Calu3 (cell line): Measurements from ENCODE around the gene MUCL3. TPM values are rescaled to one million over a fixed set of nuclear protein-coding genes. Genes with fewer than 3 reads are reported as not detected.

Source experiments
- BruUV-seq: library from RNA; stranded (reverse); fragments of 400-500 nt; replicated peaks from 2 replicates; lab custom pipeline; 2021; lab: Mats Ljungman, UMichigan
- CTCF ChIA-PET: fragments of 300-600 bp; sonication (Branson Sonifier 250); formaldehyde crosslinking; loops from one replicate; lab custom pipeline; 2022; ENCODE audit warnings: antibody characterized with exemption; lab: Charles Lee
- DNase-seq: peaks from one replicate; pipeline ENCODE4 v3.0.0; 2022
- H3K27ac Mint-ChIP-seq: one replicate; pipeline ENCODE4 v1.8.0; 2022; ENCODE audit warnings: mixed read lengths; ENCODE audit not compliant: unreplicated experiment
- H3K27me3 Mint-ChIP-seq: one replicate; pipeline ENCODE4 v1.8.0; 2022; ENCODE audit warnings: mixed read lengths; ENCODE audit not compliant: unreplicated experiment
- H3K36me3 Mint-ChIP-seq: one replicate; pipeline ENCODE4 v1.8.0; 2022; ENCODE audit warnings: mild to moderate bottlenecking, moderate library complexity, mixed read lengths; ENCODE audit not compliant: insufficient read depth, unreplicated experiment
- H3K4me1 Mint-ChIP-seq: one replicate; pipeline ENCODE4 v1.8.0; 2022; ENCODE audit warnings: mild to moderate bottlenecking, low read depth, mixed read lengths; ENCODE audit not compliant: unreplicated experiment
- H3K4me3 Mint-ChIP-seq: one replicate; pipeline ENCODE4 v1.8.0; 2022; ENCODE audit warnings: mild to moderate bottlenecking, low read depth, moderate library complexity, mixed read lengths; ENCODE audit not compliant: unreplicated experiment
- H3K9me3 Mint-ChIP-seq: one replicate; pipeline ENCODE4 v1.8.0; 2022; ENCODE audit warnings: low read depth, mixed read lengths; ENCODE audit not compliant: unreplicated experiment
- intact Hi-C: fragments of 100-400 bp; cut with micrococcal nuclease; formaldehyde crosslinking; loops from one replicate; pipeline ENCODE4 v1.10.0; 2022; ENCODE audit not compliant: unreplicated experiment
- total RNA-seq: library from RNA; stranded (reverse); gene quantifications from 2 replicates; pipeline ENCODE4 v1.2.3, GENCODE V29; 2022
- TF ChIP-seq, protein P1 (sequence below): fragments of 200-600 bp; IDR thresholded peaks from one replicate; pipeline ENCODE4 v1.8.0; 2022; ENCODE audit warnings: antibody characterized with exemption; ENCODE audit not compliant: unreplicated experiment

MUCL3 gene
- total RNA-seq, 1 experiment from 2014 or later, result 0.07 TPM

DNA sequence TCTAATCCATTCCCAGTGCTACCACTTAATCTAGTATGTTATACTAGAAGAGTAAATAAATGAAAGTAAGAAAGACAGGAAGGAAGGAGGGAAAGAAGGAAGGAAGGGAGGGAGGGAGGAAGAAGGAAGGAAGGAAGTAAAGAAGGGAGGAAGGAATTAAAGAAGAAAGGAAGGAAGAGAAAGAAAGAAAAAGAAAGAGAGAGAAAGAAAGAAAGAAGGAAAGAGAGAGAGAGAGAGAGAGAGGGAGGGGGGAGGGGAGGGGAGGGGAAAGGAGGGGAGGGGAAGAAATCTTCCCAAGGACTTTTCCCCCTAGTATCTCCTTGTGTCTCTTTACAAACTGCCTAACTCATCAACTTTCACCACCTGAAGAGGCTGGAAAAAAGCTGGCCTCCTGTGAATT lies 21.9 kb downstream of the MUCL3 start:
- intact Hi-C loops, result loop anchor here (5.0 kb wide), 1 partner anchor 45 kb away; no protein-coding TSS in a partner anchor
- peaks cover 28% of the 10 kb centered on the region for H3K4me1 Mint-ChIP-seq
- CTCF ChIA-PET, result interaction anchor here (1.1 to 1.4 kb wide), 2 partner anchors 14 to 19 kb away, joined by 3 to 5 read pairs; no protein-coding TSS in a partner anchor
- no peak overlapping the region for H3K27ac Mint-ChIP-seq
- no peaks in the 10 kb centered on the region for H3K36me3 Mint-ChIP-seq
- no peak for DNase-seq
- TF ChIP-seq, protein P1, sequence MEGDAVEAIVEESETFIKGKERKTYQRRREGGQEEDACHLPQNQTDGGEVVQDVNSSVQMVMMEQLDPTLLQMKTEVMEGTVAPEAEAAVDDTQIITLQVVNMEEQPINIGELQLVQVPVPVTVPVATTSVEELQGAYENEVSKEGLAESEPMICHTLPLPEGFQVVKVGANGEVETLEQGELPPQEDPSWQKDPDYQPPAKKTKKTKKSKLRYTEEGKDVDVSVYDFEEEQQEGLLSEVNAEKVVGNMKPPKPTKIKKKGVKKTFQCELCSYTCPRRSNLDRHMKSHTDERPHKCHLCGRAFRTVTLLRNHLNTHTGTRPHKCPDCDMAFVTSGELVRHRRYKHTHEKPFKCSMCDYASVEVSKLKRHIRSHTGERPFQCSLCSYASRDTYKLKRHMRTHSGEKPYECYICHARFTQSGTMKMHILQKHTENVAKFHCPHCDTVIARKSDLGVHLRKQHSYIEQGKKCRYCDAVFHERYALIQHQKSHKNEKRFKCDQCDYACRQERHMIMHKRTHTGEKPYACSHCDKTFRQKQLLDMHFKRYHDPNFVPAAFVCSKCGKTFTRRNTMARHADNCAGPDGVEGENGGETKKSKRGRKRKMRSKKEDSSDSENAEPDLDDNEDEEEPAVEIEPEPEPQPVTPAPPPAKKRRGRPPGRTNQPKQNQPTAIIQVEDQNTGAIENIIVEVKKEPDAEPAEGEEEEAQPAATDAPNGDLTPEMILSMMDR, result no peak
- peaks cover 31% of the 10 kb centered on the region for H3K27me3 Mint-ChIP-seq
- no TSS peak for BruUV-seq
- H3K4me3 Mint-ChIP-seq, result no peak overlapping the region
- H3K9me3 Mint-ChIP-seq, result peaks cover 2% of the 10 kb centered on the region

DNA sequence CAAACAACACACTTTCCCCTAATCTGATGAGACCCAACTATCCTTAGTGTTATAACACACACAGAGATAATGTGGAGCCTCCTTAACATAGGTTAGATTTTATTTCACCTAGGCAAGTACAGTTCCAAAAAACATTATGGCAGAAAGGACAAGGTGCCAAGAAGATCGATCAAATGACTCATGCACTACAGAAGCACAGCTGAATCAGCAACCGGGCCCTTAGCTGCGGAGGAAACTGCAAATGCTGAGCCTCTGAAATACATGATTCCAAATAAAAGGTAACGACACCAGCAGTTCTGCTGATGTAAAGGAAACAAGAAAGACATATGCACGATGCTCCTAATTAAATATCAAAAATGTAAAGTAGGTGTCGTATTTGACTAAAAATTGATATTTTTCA lies 22.9 kb downstream of the MUCL3 start:
- peaks cover 22% of the 10 kb centered on the region for H3K27me3 Mint-ChIP-seq
- intact Hi-C loops, result loop anchor here (5.0 kb wide), 1 partner anchor 46 kb away; no protein-coding TSS in a partner anchor
- BruUV-seq, result no TSS peak
- CTCF ChIA-PET, result interaction anchor here (0.5 to 1.5 kb wide), 8 partner anchors 11 to 702 kb away, joined by 3 to 5 read pairs (median 3); partner anchors contain the start of genes CCHCR1 and TCF19
- no peak overlapping the region for H3K27ac Mint-ChIP-seq
- H3K4me3 Mint-ChIP-seq, result no peak overlapping the region
- no peaks in the 10 kb centered on the region for H3K36me3 Mint-ChIP-seq
- H3K4me1 Mint-ChIP-seq, result peaks cover 28% of the 10 kb centered on the region
- H3K9me3 Mint-ChIP-seq, result peaks cover 2% of the 10 kb centered on the region
- DNase-seq, result peak; percentile 71
- TF ChIP-seq, protein P1, result no peak

DNA sequence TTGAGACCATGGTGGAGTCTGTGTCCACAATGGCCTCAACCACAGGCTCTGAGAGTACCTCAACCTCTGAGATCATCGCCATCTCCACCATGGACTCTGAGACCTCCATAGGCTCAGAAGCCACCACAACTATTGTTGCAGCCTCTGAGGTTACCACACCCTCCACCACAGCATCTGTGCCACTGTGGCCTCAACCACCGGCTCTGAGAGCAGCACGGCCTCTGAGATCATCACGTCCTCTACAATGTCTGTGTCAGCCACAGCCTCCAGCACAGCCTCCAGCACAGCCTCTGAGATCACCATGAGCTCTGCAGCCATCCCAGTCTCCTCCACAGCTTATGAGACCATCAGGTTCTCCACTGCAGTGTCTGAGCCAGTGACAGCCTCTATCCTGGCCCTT lies 23.3 kb downstream of the MUCL3 start:
- no TSS peak for BruUV-seq
- DNase-seq, result no peak
- H3K27me3 Mint-ChIP-seq, result peaks cover 20% of the 10 kb centered on the region
- CTCF ChIA-PET, result interaction anchor here (0.5 to 1.5 kb wide), 8 partner anchors 10 to 701 kb away, joined by 3 to 5 read pairs (median 3); partner anchors contain the start of genes CCHCR1 and TCF19
- no peaks in the 10 kb centered on the region for H3K36me3 Mint-ChIP-seq
- TF ChIP-seq, protein P1, result no peak
- intact Hi-C loops, result loop anchor here (5.0 kb wide), 1 partner anchor 47 kb away; no protein-coding TSS in a partner anchor
- no peak overlapping the region for H3K27ac Mint-ChIP-seq
- H3K4me3 Mint-ChIP-seq, result no peak overlapping the region
- peaks cover 28% of the 10 kb centered on the region for H3K4me1 Mint-ChIP-seq
- H3K9me3 Mint-ChIP-seq, result peaks cover 2% of the 10 kb centered on the region

DNA sequence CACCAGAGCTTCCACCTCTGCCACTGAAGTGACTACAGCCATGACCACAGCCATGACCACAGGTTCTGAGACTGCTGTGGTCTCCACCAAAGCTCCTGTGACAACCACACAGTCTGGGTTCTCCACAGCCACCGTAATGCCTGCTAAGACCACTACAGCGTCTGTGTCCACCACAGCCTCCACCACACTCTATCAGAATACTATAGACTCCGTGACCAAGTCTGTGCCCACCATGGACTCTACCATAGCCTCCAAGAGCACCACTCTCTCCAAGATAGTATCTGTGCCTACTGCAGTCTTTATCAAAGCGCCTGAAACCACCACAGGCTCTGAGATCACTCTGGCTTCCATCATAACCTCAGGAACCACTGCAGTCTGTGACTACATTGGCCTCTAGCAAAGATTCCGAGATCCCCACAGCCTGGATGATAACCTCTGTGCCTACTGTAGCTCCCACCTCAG lies 24.4 kb downstream of the MUCL3 start:
- no peaks in the 10 kb centered on the region for H3K36me3 Mint-ChIP-seq
- TF ChIP-seq, protein P1, result no peak
- peaks cover 28% of the 10 kb centered on the region for H3K4me1 Mint-ChIP-seq
- intact Hi-C loops, result no loop called here
- no peak overlapping the region for H3K27ac Mint-ChIP-seq
- H3K9me3 Mint-ChIP-seq, result peaks cover 4% of the 10 kb centered on the region
- CTCF ChIA-PET, result interaction anchor here (1.3 kb wide), 1 partner anchor 19 kb away, joined by 4 read pairs; no protein-coding TSS in a partner anchor
- peaks cover 21% of the 10 kb centered on the region for H3K27me3 Mint-ChIP-seq
- no peak for DNase-seq
- BruUV-seq, result no TSS peak
- no peak overlapping the region for H3K4me3 Mint-ChIP-seq
